ENCODE measurements around the gene LRRC4C.
"Not testable (repeated sequence)": the region's sequence is repeated elsewhere in the genome, so short reads cannot be mapped to it uniquely, and the experiment has no call there.

LRRC4C gene

GRCh38 chr11:40170078-40170477, 1289.4 kb downstream of the LRRC4C start:
- DNase-seq (ENCODE audit: low read depth in 2 of 2), result no peak

- DNase-seq (ENCODE audit: low read depth in 2 of 2), result no peak
Observed at GRCh38 chr11:40168414-40168813, 1291.0 kb downstream of the LRRC4C start.

- not testable (repeated sequence) for DNase-seq (ENCODE audit: low read depth in 2 of 2)
Observed at GRCh38 chr11:40167805-40168204, 1291.6 kb downstream of the LRRC4C start.

- DNase-seq (ENCODE audit: low read depth in 2 of 2), result no peak
Observed at GRCh38 chr11:40166892-40167291, 1292.6 kb downstream of the LRRC4C start.

- DNase-seq (ENCODE audit: low read depth in 2 of 2), result no peak
Observed at GRCh38 chr11:40162901-40163883, 1296.3 kb downstream of the LRRC4C start.

- no peak for DNase-seq (ENCODE audit: low read depth in 2 of 2)
Observed at GRCh38 chr11:40161854-40162410, 1297.5 kb downstream of the LRRC4C start.

- DNase-seq (ENCODE audit: low read depth in 2 of 2), result no peak
Observed at GRCh38 chr11:40160418-40160817, 1299.0 kb downstream of the LRRC4C start.

GRCh38 chr11:40149721-40150120, 1309.7 kb downstream of the LRRC4C start:
- no peak for DNase-seq (ENCODE audit: low read depth in 2 of 2)

GRCh38 chr11:40140560-40140959, 1318.9 kb downstream of the LRRC4C start:
- no peak for DNase-seq (ENCODE audit: low read depth in 2 of 2)

- DNase-seq (ENCODE audit: low read depth in 2 of 2), result no peak
Observed at GRCh38 chr11:40139536-40139935, 1319.9 kb downstream of the LRRC4C start.

GRCh38 chr11:40139066-40139465, 1320.4 kb downstream of the LRRC4C start:
- no peak for DNase-seq (ENCODE audit: low read depth in 2 of 2)

GRCh38 chr11:40134820-40135570, 1324.5 kb downstream of the LRRC4C start:
- no peak for DNase-seq (ENCODE audit: low read depth in 2 of 2)

- no peak for DNase-seq (ENCODE audit: low read depth in 2 of 2)
Observed at GRCh38 chr11:40133498-40133897, 1326.0 kb downstream of the LRRC4C start.

GRCh38 chr11:40132912-40133311, 1326.5 kb downstream of the LRRC4C start:
- DNase-seq (ENCODE audit: low read depth in 2 of 2), result no peak

- no peak for DNase-seq (ENCODE audit: low read depth in 2 of 2)
Observed at GRCh38 chr11:40130427-40130826, 1329.0 kb downstream of the LRRC4C start.

GRCh38 chr11:40129266-40129665, 1330.2 kb downstream of the LRRC4C start:
- DNase-seq (ENCODE audit: low read depth in 2 of 2), result no peak

GRCh38 chr11:40125054-40125453, 1334.4 kb downstream of the LRRC4C start:
- no peak for DNase-seq (ENCODE audit: low read depth in 2 of 2)

GRCh38 chr11:40119661-40120060, 1339.8 kb downstream of the LRRC4C start:
- no peak for DNase-seq (ENCODE audit: low read depth in 2 of 2)

GRCh38 chr11:40118780-40119179, 1340.7 kb downstream of the LRRC4C start:
- DNase-seq (ENCODE audit: low read depth in 2 of 2), result no peak

GRCh38 chr11:40118026-40118425, 1341.4 kb downstream of the LRRC4C start:
- no peak for DNase-seq (ENCODE audit: low read depth in 2 of 2)

- no peak for DNase-seq (ENCODE audit: low read depth in 2 of 2)
Observed at GRCh38 chr11:40104941-40105550, 1354.4 kb downstream of the LRRC4C start.

GRCh38 chr11:40100781-40101180, 1358.7 kb downstream of the LRRC4C start:
- no peak for DNase-seq (ENCODE audit: low read depth in 2 of 2)

Measured in stimulated activated CD8-positive, alpha-beta memory T cell treated with anti-CD3 and anti-CD28 coated beads, Interleukin-2, amount 100 ng/mL, for 1 hour (primary cell).